ENCODE measurements around the gene FMOD. TPM values are rescaled to one million over a fixed set of nuclear protein-coding genes. Genes with fewer than 3 reads are reported as not detected.

Gene FMOD
- total RNA-seq, 1 donor from 2014 or later: 11.2 TPM

DNA sequence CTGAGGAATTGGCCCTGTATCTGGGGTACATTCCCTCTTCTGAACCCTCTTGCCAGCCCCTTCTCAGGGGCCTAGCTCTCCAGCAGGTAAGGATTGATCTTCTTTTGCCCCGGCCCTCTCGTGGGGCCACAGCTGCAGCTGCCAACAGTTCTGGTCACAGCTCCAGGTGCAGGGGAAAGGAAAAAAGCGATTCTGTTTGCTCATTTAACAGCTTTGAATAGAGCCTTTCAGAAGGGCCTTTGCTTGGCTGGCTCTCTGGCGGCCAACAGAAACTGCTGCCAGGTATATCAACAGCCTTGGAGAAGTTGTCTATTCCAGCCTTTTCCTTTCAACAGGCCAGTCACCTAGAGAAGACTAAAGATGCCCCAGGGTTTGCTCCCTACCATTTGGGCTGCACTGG lies 16.1 kb upstream of the FMOD start:
- Histone ChIP-seq H3K36me3 (no peaks in the 10 kb centered on the region), H3K4me1 (peaks cover 31% of the 10 kb centered on the region), H3K27ac (replicated peaks) (no peak overlapping the region), H3K9me3 (replicated peaks) (no peaks in the 10 kb centered on the region), H3K4me3 (no peak overlapping the region), H3K27me3 (ENCODE audit: low read depth) (no peaks in the 10 kb centered on the region)
- TF ChIP-seq, protein P1, sequence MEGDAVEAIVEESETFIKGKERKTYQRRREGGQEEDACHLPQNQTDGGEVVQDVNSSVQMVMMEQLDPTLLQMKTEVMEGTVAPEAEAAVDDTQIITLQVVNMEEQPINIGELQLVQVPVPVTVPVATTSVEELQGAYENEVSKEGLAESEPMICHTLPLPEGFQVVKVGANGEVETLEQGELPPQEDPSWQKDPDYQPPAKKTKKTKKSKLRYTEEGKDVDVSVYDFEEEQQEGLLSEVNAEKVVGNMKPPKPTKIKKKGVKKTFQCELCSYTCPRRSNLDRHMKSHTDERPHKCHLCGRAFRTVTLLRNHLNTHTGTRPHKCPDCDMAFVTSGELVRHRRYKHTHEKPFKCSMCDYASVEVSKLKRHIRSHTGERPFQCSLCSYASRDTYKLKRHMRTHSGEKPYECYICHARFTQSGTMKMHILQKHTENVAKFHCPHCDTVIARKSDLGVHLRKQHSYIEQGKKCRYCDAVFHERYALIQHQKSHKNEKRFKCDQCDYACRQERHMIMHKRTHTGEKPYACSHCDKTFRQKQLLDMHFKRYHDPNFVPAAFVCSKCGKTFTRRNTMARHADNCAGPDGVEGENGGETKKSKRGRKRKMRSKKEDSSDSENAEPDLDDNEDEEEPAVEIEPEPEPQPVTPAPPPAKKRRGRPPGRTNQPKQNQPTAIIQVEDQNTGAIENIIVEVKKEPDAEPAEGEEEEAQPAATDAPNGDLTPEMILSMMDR (IDR thresholded peaks at IDR 0.05; ENCODE audit: borderline replicate concordance): no peak
- no peak for DNase-seq
- intact Hi-C loops (cut with micrococcal nuclease): no loop called here

DNA sequence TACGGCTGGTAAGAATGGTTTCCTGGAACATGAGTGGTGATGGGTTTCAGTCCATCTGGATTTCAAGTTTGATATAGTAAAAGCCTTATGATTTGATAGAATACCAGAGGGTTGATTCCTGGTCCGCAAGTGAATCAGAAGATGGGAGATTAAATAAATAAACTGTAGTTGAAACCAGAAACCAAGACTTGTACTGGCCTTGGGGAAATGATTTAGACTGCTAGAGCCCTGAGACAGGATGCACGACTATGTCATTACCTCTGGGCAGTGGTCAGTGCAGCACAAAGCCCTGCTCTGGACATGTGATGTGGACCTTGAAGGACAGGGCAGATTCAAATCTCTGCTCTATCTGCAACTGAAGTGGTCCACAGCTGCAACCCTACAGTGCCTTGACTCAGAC lies 15.6 kb upstream of the FMOD start:
- intact Hi-C loops (cut with micrococcal nuclease): no loop called here
- no peak overlapping the region for H3K27ac ChIP-seq (replicated peaks)

DNA sequence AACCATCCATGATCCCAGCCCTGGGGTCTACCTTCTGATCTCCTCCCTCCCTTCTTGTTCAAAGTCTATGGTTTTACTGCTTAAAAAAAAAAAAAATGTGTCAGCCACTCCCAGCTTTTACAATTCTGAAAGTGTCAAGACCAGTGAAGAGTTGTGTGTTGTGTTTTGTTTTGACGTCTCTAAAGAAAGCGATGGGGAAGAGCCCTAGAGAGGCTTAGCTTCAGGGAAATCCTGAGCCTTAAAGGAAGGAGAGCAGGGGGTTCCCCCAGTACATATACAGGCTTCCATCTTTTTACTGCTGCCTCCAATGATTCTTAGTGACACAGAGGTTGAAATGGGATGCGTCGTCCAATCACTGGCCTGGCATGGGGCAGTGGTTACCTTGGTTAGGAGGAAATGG lies 13.9 kb upstream of the FMOD start:
- intact Hi-C loops (cut with micrococcal nuclease): no loop called here
- TF ChIP-seq, protein P1 (IDR thresholded peaks at IDR 0.05; ENCODE audit: borderline replicate concordance): no peak
- no peak overlapping the region for H3K4me3 ChIP-seq
- H3K4me1 ChIP-seq: peaks cover 30% of the 10 kb centered on the region
- no peaks in the 10 kb centered on the region for H3K9me3 ChIP-seq (replicated peaks)
- no peak overlapping the region for H3K27ac ChIP-seq (replicated peaks)
- no peaks in the 10 kb centered on the region for H3K36me3 ChIP-seq
- H3K27me3 ChIP-seq (ENCODE audit: low read depth): no peaks in the 10 kb centered on the region
- no peak for DNase-seq

More for the DNA sequence above, 15.6 kb upstream of the FMOD start:
- H3K4me3 ChIP-seq: no peak overlapping the region
- H3K9me3 ChIP-seq (replicated peaks): no peaks in the 10 kb centered on the region
- H3K36me3 ChIP-seq: no peaks in the 10 kb centered on the region
- H3K4me1 ChIP-seq: peaks cover 31% of the 10 kb centered on the region
- TF ChIP-seq, protein P1 (IDR thresholded peaks at IDR 0.05; ENCODE audit: borderline replicate concordance): no peak
- no peak for DNase-seq
- H3K27me3 ChIP-seq (ENCODE audit: low read depth): no peaks in the 10 kb centered on the region

DNA sequence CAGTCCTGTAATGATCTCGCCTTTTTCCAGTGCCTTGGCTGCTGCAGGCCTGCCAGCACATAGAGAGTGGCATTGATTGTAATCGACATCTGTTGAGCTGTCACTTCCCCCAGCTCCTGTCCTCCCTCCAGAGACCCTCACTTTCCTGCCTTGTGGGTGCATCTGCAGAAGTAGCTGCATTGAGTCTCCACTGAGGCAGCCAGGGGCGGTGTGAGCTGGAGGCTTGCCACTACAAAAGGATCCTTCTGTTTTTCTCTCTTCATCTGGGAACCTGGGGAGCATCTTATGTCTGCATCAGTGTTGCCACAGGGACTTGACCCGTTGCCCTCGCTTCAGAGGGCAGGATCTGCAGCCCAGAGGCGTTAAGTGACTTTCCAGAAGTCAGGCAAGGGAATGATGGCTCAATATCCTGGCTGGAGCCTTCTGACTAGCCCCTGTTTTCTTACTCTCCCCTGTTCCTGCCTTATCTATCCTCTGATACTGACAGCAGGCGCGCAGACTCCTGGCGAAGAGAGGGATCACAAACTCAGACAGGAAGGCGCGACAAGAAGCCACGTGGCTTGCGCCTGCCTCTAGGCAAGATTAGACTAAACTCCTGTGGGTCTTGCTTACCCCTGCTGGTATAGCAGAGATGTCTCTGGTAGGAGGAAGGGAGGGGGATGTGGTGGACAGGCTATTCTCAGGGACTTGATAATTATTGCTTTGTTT lies 13.3 kb upstream of the FMOD start:
- no peak overlapping the region for H3K27ac ChIP-seq (replicated peaks)
- H3K9me3 ChIP-seq (replicated peaks): no peaks in the 10 kb centered on the region
- H3K4me1 ChIP-seq: peaks cover 24% of the 10 kb centered on the region
- H3K36me3 ChIP-seq: no peaks in the 10 kb centered on the region
- H3K27me3 ChIP-seq (ENCODE audit: low read depth): no peaks in the 10 kb centered on the region
- intact Hi-C loops (cut with micrococcal nuclease): no loop called here
- H3K4me3 ChIP-seq: no peak overlapping the region
- peak; percentile 54 for DNase-seq
- TF ChIP-seq, protein P1 (IDR thresholded peaks at IDR 0.05; ENCODE audit: borderline replicate concordance): no peak

DNA sequence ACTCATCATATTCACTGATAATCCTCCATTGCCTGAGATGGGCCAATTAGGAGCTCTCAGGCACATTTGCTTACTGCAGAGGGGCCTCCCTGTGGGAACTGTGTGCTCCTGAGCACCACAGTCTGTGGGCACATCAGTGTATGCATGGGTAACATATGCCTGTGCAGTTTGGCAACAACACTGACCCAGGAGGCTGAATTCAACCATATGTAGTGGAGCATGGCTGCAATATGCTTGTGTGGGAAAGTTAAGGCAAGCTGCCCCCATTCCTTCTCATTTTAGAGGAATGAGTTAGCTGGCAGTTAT lies 11.8 kb upstream of the FMOD start:
- intact Hi-C loops (cut with micrococcal nuclease): no loop called here
- H3K27ac ChIP-seq (replicated peaks): no peak overlapping the region
- H3K4me1 ChIP-seq: peaks cover 12% of the 10 kb centered on the region
- H3K36me3 ChIP-seq: no peaks in the 10 kb centered on the region
- no peak for DNase-seq
- TF ChIP-seq, protein P1 (IDR thresholded peaks at IDR 0.05; ENCODE audit: borderline replicate concordance): no peak
- no peaks in the 10 kb centered on the region for H3K9me3 ChIP-seq (replicated peaks)
- H3K4me3 ChIP-seq: no peak overlapping the region
- H3K27me3 ChIP-seq (ENCODE audit: low read depth): no peaks in the 10 kb centered on the region
